Measurements from ENCODE around the gene RASIP1. TPM values are rescaled to one million over a fixed set of nuclear protein-coding genes. Genes with fewer than 3 reads are reported as not detected.

RASIP1 gene
- total RNA-seq, 1 donor from 2014 or later: 0.30 TPM

DNA sequence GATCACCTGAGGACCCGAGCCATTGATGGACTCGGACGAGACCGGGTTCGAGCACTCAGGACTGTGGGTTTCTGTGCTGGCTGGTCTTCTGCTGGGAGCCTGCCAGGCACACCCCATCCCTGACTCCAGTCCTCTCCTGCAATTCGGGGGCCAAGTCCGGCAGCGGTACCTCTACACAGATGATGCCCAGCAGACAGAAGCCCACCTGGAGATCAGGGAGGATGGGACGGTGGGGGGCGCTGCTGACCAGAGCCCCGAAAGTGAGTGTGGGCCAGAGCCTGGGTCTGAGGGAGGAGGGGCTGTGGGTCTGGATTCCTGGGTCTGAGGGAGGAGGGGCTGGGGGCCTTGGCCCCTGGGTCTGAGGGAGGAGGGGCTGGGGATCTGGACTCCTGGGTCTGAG is 15.8 kb upstream of the RASIP1 start:
- intact Hi-C loops (cut with micrococcal nuclease): no loop called here

DNA sequence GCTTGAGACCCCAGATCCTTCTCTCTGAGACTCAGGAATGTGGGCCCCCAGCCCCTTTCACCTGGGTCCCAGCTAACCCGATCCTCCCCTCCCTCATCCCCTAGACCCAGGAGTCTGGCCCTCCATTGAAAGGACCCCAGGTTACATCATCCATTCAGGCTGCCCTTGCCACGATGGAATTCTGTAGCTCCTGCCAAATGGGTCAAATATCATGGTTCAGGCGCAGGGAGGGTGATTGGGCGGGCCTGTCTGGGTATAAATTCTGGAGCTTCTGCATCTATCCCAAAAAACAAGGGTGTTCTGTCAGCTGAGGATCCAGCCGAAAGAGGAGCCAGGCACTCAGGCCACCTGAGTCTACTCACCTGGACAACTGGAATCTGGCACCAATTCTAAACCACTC is 15.4 kb upstream of the RASIP1 start:
- intact Hi-C loops (cut with micrococcal nuclease): no loop called here

DNA sequence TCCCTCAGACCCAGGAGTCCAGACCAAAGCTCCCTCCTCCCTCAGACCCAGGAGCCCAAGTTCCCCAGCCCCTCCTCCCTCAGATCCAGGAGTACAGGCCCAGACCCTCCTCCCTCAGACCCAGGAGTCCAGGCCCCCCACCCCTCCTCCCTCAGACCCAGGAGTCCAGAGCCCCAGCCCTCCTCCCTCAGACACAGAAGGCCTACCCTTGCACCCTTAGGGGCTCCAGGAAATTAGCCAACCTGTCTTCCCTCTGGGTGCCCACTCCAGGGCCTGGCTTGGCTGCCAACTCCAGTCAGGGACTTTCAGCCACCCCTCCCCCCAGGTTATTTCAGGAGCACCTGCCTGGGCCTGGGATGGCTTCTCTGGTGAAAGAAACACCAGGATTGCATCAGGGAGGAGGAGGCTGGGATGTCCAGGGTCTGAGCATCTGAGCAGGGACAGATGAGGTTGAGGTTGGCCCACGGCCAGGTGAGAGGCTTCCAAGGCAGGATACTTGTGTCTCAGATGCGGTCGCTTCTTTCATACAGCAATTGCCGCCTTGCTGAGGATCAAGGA is 14.8 kb upstream of the RASIP1 start, which contains the start of gene FGF21:
TSS of gene FGF21 (plus strand) at position 441 of the 558 bp plus-strand sequence. CDS start 713 bp downstream, outside the sequence.
- intact Hi-C loops (cut with micrococcal nuclease): no loop called here

DNA sequence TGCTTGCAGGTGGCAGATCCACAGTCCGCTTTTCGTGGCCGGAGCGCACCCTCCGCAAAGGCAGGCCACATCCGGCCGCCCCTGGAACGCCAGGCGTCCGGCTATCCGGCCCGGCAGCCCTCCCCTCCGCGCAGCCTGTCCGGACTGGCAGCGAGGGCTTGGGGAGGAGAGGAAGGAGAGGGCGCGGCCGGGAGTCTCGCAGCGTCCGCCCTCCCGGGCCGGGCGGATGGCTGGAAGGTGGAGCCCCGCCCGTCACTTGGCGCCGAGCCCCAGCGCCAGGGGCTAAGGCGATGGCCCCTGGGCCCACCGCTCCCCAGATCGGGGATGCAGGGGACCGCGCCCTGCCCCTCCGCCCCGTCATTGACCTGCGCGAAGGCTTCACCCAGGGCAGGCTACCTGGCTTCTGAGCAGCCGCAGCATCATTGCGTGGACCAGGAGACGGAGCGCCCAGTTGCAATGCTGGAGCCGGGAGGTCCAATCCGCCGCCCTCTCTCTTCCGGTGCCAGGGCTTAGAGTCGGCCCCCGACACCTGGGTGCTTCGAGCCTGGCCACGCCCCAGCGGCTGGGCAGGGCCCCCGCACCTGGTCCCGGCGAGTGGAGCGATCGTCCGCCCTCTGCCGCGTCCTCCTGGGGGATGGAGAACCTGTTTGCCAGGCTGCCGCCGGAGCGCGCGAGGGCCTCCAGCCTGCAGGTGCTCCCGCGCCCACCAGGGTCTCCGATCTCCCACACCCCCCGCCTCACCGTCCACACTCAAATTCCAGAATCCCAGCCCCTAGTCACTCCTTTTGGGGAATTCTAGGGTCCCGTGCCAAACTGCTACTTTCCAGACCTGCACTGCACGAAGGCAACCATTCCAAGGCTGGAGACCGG is 12.3 kb upstream of the RASIP1 start, which contains the start of gene FUT1:
TSS of gene FUT1 (minus strand) at position 146 of the 870 bp plus-strand sequence. CDS start 1,360 bp downstream, outside the sequence.
- intact Hi-C loops (cut with micrococcal nuclease): no loop called here

DNA sequence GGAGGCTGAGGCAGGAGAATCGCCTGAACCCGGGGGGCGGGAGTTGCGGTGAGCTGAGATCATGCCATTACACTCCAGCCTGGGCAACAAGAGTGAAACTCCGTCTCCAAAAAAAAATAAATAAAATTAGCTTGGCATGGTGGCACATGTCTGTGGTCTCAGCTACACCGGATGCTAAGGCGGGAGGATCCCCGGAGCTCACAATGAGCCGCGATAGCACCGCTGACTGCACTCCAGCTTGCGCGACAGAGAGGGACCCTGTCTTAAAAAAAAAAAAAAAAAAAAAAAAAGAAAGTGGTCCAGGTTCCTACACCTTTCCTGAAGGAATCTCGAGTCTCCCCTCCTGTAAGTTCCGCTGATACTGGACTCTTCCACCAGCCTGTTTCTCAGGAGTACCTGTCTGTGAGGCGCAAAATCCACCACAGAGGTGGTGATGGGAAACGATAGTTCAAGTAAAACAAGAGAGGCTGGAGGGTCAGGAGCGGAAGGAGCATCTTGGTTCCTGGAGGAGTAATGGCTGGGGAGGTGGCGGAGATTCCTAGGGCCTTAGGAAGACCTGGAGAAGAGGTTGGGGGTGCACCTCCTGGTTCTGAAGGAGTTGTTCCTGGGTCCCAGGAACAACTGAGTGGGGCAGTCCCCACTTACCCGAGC is 11.6 kb upstream of the RASIP1 start:
- intact Hi-C loops (cut with micrococcal nuclease): no loop called here

DNA sequence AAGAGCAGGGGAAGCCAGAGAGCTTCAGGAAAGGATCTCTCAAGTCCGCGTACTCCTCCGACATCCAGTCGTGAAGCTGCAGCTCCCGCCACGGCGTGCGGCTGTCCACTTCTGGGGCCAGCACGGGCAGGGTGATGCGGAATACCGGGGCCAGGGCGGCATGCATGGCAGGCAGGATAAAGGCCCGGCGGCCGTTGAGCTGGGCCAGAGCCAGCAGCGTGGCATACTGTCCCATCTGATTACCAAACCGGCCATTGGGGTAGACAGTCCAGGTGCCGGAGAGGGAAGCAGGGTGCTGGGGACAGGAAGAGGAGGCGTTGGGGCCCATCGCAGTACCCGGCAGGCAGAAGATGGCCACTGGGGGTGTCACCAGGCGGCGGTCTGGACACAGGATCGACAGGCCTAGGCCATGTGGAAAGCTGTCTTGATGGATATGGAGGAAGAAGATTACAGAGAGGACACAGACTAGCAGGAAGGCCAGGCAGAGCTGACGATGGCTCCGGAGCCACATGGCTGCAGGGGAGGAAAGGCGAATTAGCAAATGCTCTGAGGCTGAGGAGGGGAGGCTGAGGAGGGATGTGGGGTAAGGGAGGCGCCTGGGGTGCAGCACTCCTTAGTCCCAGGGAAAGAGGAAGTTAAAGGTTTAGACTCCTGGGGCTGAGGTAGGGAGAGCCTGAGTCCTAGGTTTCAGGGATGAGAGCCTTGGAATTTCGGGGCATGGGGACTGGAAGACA is 10.5 kb upstream of the RASIP1 start:
- intact Hi-C loops (cut with micrococcal nuclease): no loop called here

DNA sequence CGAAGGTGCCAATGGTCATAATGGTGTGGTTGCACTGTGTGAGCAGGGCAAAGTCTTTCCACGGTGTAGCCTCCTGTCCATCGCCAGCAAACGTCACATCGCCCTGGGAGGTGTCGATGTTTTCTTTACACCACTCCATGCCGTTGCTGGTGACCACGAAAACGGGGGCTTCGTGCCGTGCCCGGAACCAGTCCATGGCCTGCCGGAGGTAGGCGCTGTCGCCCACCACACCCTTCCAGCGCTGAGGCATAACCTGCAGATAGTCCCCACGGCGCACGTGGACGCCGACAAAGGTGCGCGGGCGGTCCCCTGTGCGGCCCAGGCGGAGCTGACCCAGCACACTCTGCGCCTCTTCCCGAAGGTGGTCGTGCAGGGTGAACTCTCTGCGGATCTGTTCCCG is 9.9 kb upstream of the RASIP1 start:
- intact Hi-C loops (cut with micrococcal nuclease): no loop called here

DNA sequence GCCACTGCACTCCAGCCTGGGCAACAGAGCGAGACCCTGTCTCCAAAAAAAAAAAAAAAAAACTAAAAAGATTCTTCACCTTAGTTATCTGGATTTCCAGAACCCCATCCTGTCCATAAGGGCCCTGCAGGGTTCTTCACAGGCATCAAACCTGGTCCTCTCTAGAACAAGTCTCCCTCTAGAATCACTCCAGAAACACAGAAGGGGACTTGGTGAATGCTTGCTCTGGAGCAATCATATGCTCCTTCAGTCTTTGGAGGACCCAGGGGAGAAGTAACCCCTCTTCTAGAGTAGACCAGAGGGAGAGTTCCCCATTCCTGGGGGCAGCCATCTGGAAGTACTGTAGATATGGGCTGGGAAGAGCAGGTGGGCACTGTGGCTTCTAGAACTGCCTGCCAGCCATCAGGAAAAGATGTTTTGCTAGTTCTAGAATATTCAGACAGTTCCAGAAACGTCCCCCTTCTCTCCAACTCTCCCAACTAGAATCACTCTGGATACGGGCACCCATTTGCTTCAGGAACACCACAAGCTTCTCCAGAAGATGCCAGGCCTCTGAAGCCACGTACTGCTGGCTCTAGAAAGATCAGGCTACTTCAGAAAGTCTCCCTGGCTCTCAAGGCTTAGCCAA is 9.3 kb upstream of the RASIP1 start:
- intact Hi-C loops (cut with micrococcal nuclease): no loop called here

DNA sequence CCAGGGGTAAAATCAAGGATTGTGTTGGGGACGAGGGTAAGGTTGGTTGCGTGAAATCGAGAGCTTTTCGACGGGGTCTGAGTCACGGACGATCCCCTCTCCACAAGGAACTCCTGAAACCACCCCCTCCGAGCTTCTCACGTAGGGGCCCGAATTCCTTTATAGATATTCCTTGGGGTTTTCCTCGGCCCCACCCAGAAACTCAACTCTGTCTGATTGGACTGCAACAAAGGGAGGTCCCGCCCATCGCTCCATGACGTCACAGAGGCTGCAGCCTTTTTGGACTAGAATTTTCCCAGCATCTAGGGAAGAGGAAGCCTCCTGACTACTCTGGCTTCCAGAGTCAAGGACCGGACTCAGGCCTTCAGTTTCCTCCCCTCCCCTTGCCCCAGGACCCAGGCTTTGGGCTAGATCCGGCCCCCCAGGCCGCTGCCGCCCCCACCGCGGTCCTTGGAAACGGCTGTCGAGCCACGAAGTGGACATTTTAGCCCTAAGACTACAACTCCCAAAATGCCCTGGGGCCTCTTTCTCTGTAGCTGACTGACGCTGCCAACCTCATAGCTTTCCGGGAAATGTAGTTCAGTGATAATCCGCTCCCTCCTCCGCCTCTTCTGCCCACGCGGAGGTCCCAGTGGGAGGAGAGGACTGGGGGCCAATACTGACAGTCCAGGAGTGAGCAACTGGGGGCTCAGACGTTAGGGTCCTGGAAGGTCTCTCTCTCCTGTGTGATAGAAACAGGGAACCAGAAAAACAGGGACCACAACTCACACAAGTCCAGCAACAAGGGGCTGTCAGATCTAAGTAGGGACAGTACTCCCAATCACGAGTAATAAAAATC is 6.5 kb upstream of the RASIP1 start, which contains the start of gene IZUMO1:
TSS of gene IZUMO1 (minus strand) at position 172 of the 838 bp plus-strand sequence. CDS start 1,050 bp downstream, outside the sequence.
- intact Hi-C loops (cut with micrococcal nuclease): loop anchor here (1.0 kb wide), 1 partner anchor 33 kb away; no protein-coding TSS in a partner anchor

DNA sequence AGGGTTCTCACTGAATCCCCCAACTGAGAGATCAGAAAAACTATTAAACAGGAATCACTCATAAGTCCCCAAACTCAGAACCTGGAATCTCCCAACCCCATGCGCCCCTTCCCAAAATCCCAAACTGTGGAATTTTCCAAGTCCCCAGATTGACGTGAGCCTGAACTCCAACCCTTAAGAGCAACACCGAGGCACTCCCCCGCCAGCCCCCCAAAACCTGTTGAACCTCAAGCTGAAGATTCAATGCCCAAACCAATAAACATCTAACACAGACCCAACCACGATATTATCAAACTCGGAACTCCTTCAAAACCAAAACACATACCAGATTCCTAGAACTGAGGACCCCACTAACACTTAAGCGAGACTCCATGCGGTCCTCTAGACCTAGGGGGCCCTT is 5.7 kb upstream of the RASIP1 start:
- intact Hi-C loops (cut with micrococcal nuclease): no loop called here

DNA sequence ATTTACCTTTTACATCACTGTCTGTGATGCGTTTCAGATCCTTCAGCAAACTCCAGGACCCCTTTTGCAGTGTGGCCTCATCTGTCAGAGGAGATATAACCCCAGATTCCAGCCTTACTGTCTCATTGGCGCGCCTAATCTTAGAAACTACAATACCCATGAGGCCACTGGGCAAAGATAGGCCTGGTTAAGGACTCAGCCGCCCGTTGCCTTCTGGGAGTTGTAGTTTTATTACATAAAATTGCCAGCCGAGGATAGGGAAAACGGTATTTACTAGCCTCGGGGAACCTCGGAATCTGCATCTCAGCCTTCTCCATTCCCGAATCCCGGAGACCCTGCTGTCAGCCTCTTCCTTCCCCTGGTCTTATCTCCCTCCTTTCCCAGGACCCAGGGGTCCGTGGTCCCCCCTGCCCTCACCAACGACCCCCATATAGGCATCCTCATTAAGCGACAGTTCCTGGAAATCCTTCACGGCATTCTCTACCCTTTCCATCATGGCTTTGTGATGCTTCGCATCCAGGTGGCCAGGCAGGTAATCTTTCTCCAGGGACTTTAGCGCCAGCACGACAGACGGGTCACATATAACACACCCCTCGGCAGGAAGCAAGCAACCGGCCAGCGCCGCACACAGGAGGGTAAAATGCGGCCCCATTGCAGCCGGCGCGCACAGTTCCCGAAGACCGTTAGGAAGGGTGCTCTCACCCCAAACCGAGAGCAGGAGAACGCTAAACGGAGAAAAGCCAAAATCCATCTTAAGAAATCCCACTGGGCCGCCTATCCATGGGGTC is 5.0 kb upstream of the RASIP1 start:
- intact Hi-C loops (cut with micrococcal nuclease): no loop called here

DNA sequence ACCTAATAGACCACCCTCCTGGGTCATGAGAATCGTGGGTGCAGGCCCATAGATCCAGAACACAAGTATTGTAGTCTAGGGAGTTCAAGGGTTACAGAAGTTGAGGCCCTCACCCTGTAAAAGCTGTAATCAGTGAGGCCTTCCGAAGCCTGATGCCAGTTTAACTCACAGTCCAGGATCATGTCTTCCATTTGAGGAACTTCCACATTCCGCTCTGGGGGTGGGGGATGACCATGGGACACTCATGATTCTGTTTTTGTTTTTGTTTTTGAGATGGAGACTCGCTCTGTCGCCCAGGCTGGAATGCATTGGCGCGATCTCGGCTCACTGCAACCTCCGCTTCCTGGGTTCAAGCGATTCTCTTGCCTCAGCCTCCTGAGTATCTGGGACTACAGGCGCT is 1.7 kb upstream of the RASIP1 start:
- intact Hi-C loops (cut with micrococcal nuclease): no loop called here

DNA sequence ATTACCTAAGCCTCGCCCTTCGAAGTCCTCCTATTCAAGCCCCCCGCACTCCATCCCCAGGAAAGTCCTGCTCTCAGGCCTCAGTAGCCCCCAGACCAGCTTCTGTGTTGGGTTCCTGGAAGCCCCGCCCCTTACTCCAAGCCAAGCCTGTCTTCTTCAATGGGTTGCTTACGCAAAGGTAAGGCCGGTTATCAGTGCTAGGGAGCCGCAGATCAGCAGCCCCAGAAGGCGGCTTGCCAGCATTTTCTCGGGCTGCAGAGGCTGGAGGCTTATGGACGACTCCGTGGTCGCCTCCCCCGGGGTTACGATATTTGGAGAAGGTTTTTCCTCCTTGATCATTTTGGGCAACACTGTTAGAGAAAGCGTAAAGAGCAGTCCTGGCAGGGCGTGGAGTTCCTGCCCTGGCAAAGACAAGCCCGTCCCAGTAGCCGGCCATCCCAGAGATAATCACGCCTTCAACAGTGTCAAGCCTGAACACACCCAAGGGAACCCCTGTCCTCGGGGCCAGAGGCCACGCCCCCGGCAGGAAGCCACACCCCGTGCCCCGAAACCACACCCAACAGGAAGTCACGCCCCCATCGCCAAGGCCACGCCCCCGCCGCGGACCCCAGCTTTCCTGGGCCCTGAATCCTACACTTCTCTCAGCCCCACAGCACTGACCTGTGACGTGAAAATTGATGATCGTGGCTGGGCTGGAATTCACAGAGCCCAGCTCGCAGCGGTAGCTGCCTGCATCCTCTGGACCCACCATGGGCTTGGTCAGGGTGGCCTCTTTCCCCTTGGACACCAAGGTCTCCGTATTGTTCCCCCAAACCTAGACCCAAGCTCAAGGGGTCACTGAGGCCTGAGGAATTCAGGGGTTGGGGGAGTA is 954 bp upstream of the RASIP1 start:
- intact Hi-C loops (cut with micrococcal nuclease): no loop called here

DNA sequence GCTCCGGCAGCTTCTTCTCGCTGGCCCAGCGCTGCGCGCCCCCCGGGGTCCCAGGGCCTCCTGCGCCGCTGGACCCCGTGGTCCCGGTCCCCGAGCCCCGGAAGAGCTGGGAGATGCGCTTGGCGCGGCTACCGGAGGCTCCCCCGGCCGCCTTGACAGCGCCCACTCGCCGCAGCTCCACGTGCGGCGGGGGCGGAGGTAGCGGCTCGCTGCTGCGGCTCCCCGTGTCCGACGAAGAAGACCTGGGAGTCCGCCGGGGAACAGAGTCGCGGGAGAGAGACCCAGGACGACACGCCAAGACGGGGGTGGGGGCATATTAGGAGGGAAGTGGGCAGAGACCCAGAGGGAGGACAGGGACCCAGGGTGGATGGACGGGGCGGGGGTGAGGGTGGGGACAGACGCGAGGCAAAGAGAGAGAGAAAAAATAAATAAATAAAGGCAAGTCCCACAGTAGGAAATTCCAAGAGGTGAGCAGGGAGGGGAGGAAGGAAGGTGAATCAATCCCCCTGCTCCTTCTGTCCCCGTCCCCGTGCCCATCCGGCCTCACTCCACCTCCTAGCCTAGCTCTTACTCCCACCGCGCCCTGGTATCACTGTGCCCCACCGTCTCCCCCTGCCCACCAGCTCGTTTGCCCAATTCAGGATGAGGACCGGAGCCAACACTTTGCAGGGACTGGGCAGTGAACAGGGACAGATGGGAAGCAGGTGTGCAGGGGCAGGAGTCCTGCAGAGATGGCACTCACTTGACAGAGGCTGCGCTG is 826 bp downstream of the RASIP1 start:
- intact Hi-C loops (cut with micrococcal nuclease): loop anchor here (1.0 kb wide), 1 partner anchor 25 kb away; no protein-coding TSS in a partner anchor

DNA sequence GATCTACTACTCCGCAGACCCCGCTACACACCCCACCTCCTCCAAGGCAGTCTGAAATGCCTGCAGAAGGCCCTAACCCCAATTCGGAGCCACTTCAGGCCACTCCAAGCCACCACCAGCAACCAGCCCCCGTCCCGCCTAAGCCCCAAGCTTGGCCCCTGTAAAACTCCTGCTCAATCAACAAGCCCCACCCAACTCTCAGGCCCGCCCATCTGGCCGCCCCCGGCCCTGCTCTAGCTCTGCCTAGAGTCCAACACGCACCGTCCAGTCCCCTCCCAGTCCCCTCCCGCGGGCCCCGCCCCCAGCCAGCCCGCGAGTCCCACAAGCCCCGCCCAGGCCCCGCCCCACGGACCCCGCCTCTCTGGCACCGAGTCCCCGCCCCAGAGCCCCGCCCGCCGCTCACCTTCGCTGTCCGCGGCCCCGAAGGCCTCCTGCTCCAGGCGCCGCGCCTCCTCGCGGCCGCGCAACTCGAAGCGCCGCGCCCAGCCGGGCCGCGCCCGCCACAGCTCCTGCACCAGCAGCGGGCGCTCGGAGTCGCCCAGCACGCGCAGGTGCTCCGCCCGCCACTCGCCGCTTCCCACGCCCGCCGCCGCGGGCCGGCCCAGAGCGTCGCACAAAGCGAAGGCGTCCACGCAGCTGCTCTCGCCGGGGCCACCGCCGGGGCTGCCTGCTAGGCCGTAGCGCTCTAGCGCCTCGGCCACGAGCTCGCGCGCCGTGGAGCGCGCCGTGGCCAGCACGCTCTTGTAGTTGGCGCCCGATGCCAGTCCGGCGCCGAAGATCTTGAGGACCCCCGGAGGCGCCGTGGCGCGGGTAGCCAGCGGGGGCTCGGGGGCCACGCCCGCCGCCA is 1.6 kb downstream of the RASIP1 start:
- intact Hi-C loops (cut with micrococcal nuclease): loop anchor here (1.0 kb wide), 2 partner anchors 24 to 92 kb away; partner anchors contain the start of gene CA11

DNA sequence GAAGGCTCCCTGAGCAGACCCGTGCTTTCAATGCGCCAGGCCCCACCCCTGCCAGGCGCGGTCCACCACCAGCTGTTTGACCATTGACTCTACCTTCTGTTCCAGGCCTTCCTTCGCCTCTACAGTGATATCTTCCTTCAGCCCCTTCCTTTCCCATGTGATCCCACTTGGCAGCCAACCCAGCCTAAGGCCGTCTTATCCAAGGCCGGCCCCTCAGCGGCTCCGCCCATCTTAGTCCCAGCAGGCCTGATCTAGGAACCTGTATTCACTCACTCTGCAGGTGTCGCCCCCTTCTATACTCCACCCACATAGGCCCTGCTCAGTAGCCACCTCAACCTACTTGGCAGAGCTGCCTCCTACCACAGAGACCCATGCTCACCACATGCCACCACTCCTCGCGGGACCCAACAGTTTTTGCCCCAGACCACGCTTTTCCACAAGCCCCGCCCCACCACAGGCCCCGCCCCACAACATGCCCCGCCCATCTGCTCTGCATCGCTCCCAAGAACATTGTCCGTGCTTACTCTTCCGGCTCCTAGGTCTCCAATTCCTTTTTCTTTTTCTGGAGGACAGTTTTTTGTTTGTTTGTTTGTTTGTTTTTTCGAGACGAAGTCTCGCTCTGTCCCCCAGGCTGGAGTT is 2.9 kb downstream of the RASIP1 start:
- intact Hi-C loops (cut with micrococcal nuclease): no loop called here

Data from T-helper 2 cell treated with Interferon-gamma antibody and Interleukin-4, amounts not matched to agents 100 ng/mL and 5 ng/mL, for 36 hours (primary cell).